Limb (tissue), 2 donors: ENCODE data around the gene LRRTM4.
"Not testable (repeated sequence)": the region's sequence is repeated elsewhere in the genome, so short reads cannot be mapped to it uniquely, and the experiment has no call there.

ENCODE experiments used
- DNase-seq, 2 donors: peaks; one replicate each; pipeline ENCODE4 v3.0.0-alpha.2; 2016; ENCODE audit errors: extremely low spot score in 2 of 2

The LRRTM4 gene

DNA sequence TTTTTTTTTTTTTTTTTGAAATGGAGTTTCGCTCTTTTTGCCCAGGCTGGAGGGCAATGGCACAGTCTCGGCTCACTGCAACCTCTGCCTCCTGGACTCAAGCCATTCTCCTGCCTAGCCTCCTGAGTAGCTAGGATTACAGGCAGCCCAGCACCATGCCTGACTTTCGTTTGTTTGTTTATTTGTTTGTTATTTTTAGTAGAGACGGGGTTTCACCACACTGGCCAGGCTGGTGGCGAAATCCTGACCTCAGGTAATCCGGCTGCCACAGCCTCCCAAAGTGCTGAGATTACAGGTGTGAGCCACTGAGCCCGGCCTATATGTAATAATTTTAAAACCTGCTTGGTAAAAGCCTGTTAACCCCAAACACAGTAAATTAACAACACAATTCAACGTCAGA lies 435.7 kb downstream of the LRRTM4 start:
- no peak for DNase-seq

DNA sequence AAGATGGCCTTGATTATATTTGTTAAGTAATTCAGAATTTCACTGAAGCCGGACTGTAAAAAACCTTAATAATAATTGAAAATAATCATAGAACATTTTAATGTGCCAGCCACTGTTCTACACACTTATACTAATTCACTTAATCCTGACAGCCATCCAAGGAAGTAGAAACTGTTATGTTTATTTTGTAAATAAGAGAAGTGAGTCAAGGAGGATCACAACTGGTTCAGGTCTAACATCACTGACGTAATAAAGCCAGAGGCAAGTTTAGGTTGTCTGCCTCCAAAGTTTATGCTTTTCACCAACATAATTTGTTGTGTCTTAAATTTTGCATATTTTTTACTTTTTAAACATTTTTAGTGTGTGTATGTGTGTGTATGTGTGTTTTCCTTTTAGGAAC lies 436.1 kb downstream of the LRRTM4 start:
- no peak for DNase-seq

DNA sequence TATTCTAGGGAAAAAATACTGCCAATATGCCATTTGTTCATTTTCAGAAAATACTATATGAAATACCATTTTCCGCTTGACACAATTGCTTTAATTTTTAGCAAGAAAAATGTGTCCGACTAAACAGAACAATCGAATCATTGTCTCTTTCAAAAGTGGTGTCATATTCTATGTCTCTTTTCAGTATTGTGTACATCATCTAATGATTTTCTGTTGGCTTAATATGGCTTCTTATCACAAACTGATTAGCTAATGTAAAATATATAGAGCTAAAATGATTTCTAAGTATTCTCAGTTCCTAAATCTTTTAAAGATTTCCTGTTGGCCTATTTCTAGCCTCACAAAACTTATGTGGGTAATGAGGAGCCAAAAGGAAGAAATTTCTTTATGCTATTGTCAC lies 436.6 kb downstream of the LRRTM4 start:
- no peak for DNase-seq

DNA sequence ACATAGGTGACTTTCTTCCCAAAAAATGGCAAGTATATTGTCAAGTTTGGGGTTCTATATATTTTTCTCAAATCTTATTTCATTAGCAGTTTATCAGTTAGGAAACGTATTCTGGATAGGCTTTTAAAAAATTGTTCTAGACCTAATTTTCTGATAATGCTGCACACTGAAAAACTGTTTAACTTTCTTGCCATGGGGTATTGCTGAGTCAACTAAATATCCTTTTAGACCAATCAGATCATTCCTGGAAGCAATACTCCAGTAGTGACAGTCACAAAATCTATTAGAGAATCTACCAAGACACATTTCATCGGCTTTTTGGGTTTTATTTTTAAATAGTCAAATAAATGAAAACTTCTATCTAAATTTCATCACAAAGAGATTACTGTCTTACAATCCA lies 440.6 kb downstream of the LRRTM4 start:
- no peak for DNase-seq

DNA sequence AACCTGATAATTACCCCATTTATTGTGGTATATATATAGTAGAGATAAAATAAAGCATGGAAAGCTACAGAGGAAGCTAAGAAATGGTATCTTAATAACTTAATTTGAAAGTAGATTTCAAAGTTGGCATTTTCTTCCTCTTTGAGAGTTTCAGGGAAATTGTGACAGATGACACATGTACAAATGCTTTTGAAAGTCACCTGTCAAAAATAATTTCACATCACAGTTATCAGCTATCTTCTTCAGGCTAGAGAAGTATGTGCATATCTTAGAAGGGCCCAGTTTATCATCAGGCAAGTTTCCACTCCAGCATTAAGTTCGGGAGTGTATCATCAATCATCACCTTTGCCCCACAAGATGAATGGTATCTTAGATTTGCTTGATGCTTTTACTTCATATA lies 457.9 kb downstream of the LRRTM4 start:
- DNase-seq, result no peak

DNA sequence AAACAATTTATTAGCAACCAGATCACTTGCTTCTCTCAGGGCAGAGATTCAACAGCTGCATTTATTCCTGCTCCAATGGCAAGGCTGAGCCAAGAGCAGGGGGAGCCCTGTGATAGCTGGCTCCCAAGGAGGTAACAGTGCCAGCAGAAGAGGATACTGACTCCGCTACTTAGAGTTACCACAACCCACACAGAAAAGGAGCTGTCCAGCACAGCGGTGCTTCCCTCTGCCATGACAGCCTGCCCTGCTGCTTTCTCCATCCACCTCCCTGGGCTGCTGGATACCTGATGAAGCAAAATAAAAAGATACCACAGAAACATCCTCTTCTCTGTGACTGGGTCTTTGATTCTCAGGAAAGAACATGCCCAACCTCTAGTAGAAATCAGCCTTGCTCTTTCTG lies 467.2 kb downstream of the LRRTM4 start:
- peak in 1 of 2 donors; percentile 41 for DNase-seq

DNA sequence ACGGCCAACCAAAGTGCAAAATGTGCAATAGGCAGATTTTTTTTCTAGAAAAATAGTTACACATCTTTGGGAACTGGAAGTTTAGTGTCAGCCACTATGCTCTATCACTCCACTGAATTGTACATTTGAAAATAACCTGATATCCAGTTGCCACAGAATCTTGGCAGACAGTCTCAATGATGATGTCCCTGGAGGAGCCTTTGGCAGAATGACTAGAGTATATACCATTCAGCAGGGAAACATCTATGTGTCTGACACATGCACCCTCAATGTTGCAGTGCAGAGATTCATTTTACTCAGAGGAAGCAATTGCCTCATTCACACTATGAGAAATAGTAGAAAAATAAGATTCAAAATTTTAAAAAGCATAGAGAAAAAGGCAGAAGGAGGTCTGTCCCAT lies 475.8 kb downstream of the LRRTM4 start:
- no peak for DNase-seq

DNA sequence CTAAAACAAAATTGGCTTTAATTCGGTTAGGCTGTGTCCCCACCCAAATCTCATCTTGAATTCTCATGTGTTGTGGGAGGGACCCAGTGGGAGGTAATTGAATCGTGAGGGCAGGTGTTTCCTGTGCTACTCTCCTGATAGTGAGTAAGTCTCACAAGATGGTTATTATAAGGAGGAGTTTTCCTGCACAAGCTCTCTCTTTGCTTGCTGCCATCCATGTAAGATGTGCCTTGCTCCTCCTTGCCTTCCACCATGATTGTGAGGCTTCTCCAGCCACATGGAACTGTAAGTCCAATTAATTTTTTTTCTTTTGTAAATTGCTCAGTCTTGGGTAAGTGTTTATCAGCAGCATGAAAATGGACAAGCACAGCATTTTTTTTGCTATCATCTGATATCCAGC lies 476.7 kb downstream of the LRRTM4 start:
- DNase-seq, result not testable (repeated sequence)

DNA sequence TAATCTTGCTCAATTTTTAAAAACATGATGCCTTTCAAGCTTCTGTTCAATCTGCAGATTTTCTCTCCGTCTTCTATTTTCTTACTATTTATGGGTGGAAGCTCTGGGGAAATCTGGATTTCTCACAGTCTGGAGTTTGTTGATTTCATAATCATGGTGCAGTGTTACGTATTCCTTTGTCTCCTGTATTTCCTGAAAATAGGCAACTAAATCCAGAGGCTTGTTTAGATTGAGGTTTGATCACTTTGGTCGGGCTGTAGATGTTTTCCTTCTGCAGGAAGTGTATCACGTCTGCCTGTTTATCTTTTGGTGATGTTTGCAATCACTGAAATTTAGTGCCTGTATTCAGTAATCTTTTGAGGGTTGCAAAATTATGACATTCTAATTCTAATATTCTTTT lies 487.7 kb downstream of the LRRTM4 start:
- DNase-seq, result no peak

DNA sequence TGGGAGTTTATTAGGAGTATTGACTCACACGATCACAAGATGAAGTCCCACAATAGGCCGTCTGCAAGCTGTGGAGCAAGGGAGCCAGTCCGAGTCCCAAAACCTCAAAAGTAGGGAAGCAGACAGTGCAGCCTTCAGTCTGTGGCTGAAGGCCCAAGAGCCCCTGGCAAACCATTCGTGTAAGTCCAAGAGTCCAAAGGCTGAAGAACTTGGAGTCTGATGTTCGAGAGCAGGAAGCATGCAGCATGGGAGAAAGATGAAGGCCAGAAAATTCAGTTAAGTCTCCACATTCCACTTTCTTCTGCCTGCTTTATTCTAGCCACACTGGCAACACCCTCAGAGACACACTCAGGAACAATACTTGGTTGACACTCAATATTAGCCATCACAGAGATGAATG lies 492.9 kb downstream of the LRRTM4 start:
- DNase-seq, result not testable (repeated sequence)

DNA sequence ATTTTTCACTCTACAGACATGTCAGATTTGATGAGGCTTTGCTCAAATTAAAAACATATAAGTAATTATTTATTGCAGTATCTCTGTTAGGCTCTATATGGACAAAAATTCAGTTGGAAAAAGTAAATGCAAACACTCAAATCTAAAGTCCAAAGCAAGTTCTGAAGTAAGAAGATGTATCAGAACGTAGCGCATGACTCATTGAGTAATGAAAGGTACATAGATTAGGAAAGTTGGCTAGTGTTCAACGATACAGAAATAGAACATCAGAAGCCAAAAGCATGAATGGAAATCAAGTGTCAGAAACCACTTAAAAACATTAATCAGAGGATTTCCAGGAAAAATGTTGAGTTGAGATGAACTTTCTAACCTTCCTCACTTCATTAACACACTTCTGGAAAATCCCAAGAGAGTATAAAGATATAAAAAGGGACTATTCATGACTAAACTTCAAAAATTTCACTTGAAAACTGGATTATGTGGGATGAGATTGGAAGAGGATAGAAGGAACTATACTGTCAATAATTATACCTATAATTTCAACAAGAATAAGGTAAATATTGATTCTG lies 494.1 kb downstream of the LRRTM4 start:
- DNase-seq, result no peak

DNA sequence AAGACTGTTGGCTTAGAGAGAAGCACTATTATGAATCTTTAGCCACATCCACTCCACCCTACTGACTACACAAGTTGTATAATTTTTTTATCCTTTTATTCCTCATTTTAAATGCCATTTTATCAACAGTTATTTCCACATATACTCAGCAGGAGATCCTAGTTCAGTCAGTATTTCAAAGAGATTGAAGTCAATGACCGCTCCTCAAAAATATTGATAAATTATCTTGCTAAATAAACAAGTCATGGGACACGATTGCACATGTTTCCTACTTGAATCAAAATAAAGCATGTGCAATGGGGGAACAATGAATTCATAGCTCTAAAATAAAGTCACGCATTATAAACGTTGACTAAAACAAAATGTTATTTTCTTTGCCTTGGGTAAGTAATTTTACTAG lies 496.5 kb downstream of the LRRTM4 start:
- no peak for DNase-seq

DNA sequence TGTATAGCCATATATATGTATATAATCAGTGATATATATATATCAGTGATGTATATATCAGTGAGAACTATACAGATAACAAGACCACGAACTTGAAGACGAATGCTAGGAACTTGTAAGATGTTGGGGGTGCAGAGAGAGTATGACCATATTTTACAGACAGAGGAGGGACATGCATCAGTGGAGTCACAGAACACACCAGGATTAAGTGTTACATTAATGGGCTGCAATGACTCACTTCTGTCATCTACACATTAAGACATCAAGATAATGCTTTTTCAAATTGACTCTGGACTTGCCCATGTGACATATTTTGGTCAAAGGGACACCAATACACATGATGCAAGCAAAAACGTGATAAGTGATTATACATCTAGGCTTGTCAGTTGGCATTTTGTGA lies 501.0 kb downstream of the LRRTM4 start:
- no peak for DNase-seq

DNA sequence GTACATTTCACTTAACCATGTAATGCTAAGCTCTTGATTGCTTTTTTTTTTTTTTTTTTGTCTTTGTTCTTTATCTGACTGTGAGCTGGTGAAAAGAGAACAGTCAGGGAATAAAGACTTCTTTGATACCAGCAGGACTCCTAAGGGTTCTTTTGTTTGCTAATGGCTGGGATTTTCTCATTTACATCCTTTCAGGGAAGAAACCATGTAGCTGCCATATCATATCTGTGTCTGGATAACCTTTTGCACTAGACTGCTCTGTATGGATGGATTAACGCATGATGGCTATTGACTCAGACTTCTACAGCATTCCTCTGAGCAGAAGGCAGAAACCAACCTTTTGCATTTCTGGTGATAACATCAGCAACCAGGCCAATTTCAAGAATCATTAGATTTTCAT lies 504.0 kb downstream of the LRRTM4 start:
- DNase-seq, result no peak

DNA sequence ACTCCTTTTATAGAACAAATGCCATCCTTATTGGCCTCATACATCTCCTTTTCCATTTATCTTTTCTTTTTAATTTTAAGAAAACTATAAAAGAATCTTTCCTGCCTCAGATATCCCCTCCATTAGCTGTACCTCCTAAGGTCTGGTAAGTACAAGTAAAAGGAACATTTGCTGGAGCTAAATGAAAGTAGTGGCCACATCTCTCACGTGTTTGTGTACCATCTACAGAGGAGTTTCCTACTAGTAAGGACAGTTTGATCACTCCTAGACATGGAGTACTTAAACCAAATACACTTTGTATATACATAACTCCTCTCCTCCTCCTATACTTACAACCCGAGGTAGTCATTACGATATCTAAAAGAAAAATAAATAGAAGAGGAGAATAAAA lies 504.8 kb downstream of the LRRTM4 start:
- DNase-seq, result no peak

DNA sequence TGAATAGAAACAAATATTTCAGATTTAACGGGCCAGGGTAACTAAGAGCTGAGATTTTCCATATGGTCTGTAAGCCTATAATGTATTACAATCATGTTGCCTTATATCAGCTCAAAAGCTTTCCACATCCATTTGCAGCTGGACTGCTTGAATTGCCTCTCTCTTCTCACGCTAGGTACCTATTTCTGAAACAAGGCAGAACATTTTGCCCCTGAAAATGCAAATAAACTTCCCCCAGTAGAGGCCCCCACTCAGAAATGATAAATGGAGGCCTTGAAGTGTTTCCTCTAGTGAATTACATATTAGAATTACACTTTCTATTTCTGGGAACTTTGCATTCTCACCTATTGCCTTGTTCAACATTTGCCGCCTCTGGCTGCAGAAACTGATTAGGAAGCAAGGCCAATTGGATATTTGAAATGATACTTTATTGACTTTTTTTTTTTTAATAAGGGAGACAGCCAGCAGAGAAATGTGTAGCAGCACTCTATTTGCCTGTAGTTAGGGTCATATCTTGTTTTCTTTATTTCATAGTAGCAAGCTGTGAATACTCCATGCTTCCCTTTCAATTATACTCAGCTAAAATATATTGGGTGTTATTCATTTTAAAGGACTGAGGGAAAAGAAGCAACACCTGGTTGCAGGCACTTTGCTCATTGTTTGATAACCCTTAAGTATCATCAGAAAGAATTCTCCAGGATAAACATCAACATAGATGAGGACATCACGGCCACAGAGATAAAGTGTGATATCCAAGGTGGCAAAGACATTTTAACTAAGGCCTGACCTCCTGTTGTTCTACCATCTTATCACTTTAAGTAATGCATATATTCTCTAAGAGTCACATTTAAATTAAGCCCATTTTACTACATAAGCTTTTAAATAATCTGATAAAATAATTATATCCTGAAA lies 505.5 kb downstream of the LRRTM4 start:
- no peak for DNase-seq

DNA sequence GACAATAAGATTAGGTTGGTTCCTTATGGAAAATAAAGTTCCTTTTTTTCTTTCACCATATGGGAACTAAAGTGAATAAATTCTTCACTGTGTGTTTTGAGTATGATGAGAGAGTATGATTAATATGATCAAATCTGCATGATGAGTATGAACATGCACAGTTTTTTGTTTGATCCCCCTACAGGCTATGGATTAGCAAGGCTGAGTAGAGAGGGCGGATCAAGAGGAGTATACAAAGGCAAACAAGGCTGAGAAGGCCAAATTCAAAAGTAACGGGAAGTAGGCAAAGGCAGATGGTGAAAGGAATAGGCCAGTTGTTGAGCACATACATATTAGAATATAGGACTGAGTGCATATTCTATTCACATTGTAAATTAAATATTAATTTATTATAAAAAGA lies 508.2 kb downstream of the LRRTM4 start:
- no peak for DNase-seq

DNA sequence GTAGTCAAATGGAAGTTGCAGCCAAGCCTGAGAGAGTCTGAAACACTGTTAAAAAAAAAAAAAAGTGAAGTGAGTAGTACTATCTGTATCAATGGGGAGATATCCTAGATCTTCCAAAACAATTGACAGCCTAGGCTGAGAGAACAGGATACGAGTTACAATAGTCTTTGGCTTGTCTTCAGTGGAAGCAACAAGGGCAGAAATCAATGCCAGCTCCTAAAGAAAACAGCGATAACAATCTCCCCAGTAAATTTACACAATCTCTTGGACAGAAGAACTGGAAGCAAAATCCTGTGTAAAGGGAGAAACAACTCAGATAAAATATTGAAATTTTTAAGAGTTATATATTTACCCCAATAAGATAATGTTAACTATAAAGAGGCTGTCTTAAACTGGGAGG lies 508.7 kb downstream of the LRRTM4 start:
- no peak for DNase-seq

DNA sequence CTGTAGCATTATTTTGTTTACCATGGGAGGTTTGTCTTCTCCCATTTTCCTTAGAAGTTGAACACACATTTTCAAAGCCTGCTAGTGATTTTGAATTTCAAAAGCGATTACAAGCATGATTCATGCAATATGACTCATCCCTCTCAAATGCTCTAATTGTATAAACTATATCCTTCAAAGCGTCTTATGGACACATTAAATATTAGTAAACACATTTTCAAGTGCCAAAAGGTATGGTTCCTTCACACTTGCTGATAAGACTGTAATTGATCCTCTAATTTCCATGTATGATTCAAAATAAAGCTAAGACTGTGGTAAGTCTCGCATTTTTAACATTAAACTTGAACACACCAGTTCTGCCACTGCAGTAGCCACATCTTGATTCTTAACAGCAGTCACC lies 512.9 kb downstream of the LRRTM4 start:
- no peak for DNase-seq

DNA sequence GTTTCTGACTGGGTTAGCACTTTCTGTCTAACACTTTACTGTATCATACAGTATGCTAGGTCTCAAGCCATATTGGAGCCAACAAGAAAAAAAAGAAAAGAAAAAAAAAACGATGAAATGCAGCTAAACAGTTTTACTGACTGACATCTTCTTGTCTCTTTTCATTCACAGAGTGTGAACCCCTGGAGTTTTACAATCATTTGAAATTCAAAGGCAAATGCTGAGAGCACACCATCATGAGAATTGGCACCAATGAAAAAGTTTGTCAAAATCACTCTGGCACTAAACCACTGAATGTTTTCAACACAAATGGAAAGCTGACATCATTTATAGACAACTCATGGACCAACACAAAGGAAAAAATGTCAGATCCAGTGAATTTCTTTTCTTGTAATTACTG lies 513.3 kb downstream of the LRRTM4 start:
- no peak for DNase-seq

DNA sequence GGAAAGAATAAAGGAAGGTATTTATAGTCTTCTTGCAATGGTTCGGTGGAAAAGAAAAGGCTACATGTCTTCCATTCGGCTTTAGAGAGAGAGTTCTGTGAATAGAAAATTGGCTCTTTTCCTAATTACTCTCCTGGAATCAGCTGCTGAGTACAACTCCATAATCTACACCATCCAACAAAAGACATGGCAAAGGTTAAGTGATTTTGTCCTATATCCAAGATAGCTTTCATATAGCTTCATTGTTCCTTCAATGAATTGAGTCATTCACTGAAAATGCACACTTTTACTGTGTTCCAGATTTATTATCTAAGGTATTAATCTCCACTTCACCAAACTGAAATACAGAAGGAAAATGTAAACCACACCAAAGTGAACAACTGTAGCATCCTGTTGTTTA lies 514.5 kb downstream of the LRRTM4 start:
- DNase-seq, result no peak

DNA sequence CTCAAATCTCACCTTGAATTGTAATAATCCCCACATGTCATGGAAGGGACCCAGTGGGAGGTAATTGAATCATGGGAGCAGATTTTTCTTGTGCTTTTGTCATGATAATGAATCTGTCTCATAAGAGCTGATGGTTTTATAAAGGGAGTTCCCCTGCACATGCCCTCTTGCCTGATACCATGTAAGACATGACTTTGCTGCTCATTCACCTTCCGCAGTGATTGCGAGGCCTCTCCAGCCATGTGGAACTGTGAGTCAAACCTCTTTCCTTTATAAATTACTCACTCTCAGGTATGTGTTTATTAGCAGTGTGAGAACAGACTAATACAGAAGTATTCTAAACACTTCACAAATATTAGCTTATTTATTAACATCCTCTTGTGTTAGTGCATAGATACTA lies 516.7 kb downstream of the LRRTM4 start:
- no peak for DNase-seq

DNA sequence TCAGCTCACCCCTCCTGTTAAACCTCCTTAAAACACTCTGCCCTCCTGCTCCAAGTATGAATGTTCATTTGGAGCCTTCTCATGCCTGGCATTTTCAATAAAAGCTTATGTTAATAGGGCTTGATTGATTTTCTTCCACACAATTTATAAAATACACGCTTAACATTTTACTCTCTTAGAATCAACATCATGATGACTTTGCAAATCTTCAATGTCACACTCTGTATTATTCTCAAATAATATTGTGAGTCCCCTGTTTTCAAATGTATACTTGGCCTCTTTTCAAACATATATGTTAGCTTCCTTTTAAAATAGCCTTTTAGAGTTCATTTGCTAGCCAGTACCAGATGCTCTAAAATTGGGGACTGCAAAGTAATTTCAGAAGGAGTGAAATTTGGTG lies 520.3 kb downstream of the LRRTM4 start:
- DNase-seq, result no peak
